ENCODE measurements around the gene TOR1AIP1.
"Not testable (repeated sequence)": the region's sequence is repeated elsewhere in the genome, so short reads cannot be mapped to it uniquely, and the experiment has no call there.

The TOR1AIP1 gene

DNA sequence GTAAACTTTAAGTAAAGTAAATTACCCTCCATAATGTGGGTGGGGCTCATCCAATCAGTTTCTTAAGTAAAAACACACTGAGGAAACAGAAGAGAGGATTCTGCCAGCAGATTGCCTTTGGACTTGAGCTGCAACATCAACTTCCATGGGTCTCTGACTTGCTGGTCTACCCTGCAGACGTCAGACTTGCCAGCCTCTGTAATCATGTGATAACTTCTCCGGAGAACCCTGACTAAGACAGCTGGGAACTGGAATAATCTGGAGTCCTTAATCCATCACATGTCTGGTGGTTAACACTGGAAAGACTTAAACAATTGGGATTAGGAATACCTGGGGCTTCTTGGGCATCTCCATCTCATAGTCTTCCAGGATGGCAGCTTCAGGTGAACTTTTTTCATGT, 59.4 kb downstream of the TOR1AIP1 start:
- no peak for DNase-seq

- no peak for DNase-seq
Measured at GRCh38 chr1:179950651-179951050, 68.6 kb downstream of the TOR1AIP1 start.

GRCh38 chr1:179951383-179952144, 69.5 kb downstream of the TOR1AIP1 start:
- no peak for DNase-seq

DNA sequence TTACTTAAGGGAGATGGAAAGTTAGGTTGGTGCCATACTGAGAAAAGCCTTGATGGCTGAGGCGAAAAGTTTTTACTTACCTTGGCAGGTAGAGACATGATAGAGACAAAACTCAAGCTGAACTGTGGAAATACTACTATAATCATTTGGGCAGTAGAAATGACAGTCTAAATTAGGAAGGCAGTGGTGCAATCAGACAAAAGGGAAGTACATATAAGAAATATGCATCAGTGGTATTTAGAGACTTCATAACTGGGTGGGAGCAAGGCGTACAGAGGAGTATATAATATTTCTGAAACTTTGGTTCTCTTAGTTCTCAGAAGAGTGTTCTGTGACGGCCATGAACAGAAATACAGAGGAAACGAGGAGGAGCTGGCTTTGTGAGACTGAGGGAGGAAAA, 70.1 kb downstream of the TOR1AIP1 start:
- no peak for DNase-seq

DNA sequence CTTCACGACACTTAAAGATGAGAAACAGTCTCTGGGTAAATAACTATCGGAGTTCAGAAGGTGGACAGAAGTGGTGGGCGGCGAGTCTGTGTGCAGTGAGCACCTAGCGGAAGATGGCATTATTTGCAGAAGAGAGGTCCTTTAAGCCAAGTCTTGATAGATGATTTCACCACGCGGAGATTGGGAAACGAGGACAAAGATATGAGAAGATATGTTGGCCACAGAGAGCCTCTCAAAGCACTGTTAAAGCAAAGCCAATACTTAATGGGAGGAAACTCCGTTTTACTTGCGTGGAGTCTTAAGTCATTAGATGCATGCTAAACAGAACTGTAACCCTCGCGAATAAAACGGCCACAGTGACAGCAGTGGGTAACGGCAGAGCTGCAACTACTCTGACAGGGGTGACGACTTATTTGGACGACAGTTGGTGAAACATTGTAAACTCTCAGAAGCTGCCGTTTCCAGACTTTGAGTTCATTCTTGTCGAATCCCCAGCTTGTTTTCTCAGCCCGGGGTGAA, 71.9 kb downstream of the TOR1AIP1 start:
- peak; percentile 92 to 93 for DNase-seq

DNA sequence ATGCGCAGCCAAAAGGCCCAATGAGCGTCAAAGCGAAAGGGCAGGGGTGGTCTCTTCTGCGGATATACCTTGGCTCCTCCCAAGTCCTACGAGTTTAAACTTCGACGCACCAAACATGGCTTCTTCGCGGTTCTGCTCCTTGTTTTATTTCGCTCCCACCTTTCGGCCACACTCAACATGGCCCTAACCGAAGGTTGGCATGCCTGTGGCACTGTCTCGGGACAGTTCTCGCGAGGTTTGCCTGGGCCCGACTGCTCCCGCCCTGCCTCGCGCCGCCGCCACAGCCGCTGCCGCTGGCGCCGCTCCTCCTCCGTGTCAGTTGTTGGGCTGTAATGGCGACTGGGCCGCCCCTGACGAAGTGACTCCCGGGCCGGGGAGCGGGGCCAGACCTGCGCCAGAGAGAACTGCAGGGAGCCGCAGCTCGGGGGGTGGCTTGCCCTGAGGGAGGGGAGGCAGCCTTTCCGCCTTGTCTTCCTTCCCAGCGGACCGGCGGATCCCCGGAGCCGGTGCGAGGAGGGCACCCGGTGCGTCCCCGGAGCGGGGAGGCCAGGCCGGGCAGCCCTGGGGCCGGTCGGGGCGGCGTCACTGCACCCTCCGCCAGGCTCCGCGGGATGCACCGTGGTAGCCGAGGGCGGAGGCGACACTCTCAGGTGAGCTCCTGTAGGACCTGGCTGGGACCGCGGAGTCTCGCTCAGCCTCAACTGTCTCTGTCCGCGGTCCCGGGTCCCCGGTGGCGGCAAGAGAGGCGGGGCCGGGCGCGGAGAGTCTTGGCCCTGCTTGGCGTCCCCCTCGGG, 72.6 kb downstream of the TOR1AIP1 start, which contains the start of gene CEP350:
TSS of gene CEP350 (plus strand) at position 318 of the 794 bp plus-strand sequence. CDS start 31,372 bp downstream, outside the sequence.
- DNase-seq, result peak; percentile 100

- DNase-seq, result peak in 1 of 2 experiments; percentile 77
Measured at GRCh38 chr1:179955287-179955680, 73.2 kb downstream of the TOR1AIP1 start.

DNA sequence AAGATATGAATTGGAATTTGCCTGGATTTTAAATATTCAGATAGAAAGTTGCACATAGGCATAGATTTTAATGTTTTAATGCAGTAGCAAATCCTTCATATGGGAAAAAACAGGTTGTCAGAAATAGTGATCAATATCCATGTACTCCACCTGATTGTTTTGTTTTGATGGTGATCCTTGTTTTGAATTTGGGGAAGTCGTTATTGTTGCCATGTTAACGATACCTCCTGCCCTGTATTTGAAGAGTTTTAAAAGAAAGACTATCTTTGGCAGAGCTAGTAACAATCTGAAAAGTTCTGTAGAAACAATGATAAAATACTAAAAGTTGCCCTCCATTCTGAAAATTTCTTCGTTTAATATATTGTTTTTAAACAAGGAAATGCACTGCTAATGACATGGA, 73.6 kb downstream of the TOR1AIP1 start:
- peak in 1 of 2 experiments; percentile 26 for DNase-seq

DNA sequence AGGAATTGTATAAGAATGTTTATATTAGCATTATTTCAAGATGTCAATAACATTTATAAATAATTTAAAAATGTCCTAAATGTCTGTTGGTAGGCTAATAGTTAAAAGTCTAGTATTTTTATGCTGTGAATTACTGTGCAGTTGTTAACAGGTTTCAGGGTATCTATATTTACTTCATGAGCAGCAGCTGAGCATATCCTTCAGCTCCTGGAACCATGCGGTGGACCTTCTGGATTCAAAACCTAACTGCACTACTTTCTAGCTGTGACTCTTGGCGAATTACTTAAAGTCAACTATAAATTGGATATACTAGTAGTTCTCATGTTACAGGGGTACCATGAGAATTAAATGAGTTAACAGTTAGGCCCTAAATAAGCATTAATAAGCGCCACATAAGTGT, 76.3 kb downstream of the TOR1AIP1 start:
- DNase-seq, result no peak

DNA sequence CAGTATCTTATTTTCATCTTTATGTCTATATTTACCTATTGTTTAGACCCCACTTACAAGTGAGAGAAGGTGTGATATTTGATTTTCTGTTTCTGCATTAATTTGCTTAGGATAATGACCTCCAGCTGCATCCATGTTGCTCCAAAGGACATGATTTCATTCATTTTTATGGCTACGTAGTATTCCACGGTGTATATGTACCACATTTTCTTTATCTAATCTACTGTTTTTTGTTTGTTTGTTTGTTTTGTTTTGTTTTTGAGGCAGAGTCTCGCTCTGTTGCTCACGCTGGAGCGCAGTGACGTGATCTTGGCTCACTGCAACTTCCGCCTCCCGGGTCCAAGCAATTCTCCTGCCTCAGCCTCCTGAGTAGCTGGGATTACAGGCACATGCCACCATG, 80.1 kb downstream of the TOR1AIP1 start:
- not testable (repeated sequence) for DNase-seq

- DNase-seq, result no peak
Measured at GRCh38 chr1:179966551-179966950, 84.5 kb downstream of the TOR1AIP1 start.

DNA sequence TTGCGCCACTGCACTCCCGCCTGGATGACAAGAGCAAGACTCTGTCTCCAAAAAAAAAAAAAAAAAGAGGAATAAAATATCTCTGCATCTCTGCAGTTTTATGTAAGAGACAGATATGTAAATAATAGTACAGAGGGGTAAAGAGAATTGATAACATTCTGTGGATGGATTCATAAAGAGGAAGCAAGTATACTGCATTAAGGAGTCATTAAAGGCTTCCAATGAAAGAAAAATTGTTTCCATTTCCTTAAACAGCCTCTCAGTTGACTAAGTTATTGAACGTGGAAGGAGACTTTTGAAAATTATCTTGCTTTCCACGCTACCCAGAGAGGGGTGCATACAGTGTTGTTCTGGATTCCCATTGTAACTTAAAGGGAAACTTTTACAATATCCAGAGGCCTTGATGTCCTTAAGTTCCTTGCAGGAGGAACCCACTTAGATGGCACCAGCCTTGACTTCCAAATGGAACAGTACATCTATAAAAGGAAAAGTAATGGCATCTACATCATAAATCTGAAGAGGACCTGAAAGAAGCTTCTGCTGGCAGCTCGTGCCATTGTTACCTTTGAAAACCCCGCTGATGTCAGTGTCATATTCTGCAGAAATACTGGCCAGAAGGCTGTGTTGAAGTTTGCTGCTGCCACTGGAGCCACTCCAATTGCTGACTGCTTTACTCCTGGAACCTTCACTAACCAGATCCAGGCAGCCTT, 86.4 kb downstream of the TOR1AIP1 start:
- DNase-seq, result no peak

GRCh38 chr1:179968994-179969919, 87.2 kb downstream of the TOR1AIP1 start:
- DNase-seq, result no peak
